ENCODE results near the gene MAPK13. TPM values are rescaled to one million over a fixed set of nuclear protein-coding genes. Genes with fewer than 3 reads are reported as not detected.

MAPK13 gene
- total RNA-seq = 2.7 and 8.3 TPM in 2 replicates

GRCh38 chr6:36129941-36130666, at the start of gene MAPK13:
Gene MAPK13 (plus strand): TSS chr6:36130513. CDS start chr6:36130583, 70 bp downstream.

Other genes with a start within 250 kb of the MAPK13 start
- gene SRPK1, start 209.4 kb upstream of the MAPK13 start, total RNA-seq = 45.7 and 52.9 TPM in 2 replicates
- 0.32 TPM in 1 of 2 replicates, not detected in the other for gene SLC26A8, start 105.9 kb upstream of the MAPK13 start, total RNA-seq
- 85.5 and 95.6 TPM in 2 replicates for gene MAPK14, start 102.7 kb upstream of the MAPK13 start, total RNA-seq
- gene BRPF3, start 66.2 kb downstream of the MAPK13 start, total RNA-seq = 14.5 and 19.2 TPM in 2 replicates
- 0.22 TPM in 1 of 2 replicates, not detected in the other for gene PNPLA1, start 139.5 kb downstream of the MAPK13 start, total RNA-seq
- gene BNIP5, start 206.4 kb downstream of the MAPK13 start, total RNA-seq = not detected in 2 replicates